ENCODE measurements around the gene ADAM15. TPM values are rescaled to one million over a fixed set of nuclear protein-coding genes. Genes with fewer than 3 reads are reported as not detected.

Gene ADAM15
- total RNA-seq, 1 donor from 2014 or later: 15.7 TPM

DNA sequence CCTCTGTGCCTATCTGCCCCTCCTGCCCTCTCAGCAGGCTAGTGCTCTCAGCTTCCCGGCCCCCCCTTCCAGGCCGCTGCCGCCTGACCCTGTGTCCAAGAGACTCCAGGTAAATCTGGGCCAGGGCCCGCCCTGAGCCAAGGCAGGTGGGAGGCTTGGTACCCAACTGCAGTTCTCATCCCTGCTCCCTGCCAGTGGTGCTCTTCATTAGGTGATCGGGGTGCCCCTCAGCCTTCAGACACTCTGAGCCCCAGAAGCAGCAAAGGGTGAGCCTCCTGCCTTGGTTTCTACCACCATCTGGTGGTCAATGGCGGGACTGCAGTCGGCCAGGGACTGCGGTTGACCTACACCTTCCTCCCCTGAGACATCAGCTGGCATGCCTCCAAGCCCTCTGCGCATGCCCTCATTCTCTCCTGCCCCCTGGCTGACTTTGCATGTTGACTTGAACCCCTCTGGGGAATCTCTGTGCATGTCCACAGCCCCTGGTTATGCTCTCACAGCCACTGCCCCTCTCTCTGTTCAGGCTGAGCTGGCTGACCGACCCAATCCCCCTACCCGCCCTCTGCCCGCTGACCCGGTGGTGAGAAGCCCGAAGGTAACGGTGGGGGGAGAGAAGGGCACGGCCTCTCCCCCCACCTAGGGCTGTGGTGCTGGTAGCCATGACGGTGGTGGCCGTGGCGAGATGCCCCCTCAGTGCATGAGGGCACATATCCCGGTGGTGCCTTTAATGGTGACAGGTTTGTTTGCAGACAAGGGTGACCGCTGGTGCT is 10.4 kb downstream of the ADAM15 start:
- Histone ChIP-seq H3K4me2 (peak overlapping the region; percentile 94), H3K4me3 (peak overlapping the region; percentile 93), H3K79me2 (ENCODE audit: low read depth) (peaks cover 13% of the 10 kb centered on the region), H3K9me3 (ENCODE audit: low read depth) (no peaks in the 10 kb centered on the region), H3K36me3 (no peaks in the 10 kb centered on the region), H3K9ac (no peak overlapping the region), H4K20me1 (ENCODE audit: low read depth) (peaks cover 23% of the 10 kb centered on the region), H3K27ac (no peak overlapping the region), H2AFZ (replicated peaks) (no peak overlapping the region), H3F3A (ENCODE audit: low read depth) (peaks cover 30% of the 10 kb centered on the region), H3K27me3 (peaks cover 7% of the 10 kb centered on the region), H3K4me1 (peaks cover 21% of the 10 kb centered on the region)
- no peak for TF ChIP-seq EZH2phosphoT487 (IDR thresholded peaks at IDR 0.05)
- TF ChIP-seq, protein P1, sequence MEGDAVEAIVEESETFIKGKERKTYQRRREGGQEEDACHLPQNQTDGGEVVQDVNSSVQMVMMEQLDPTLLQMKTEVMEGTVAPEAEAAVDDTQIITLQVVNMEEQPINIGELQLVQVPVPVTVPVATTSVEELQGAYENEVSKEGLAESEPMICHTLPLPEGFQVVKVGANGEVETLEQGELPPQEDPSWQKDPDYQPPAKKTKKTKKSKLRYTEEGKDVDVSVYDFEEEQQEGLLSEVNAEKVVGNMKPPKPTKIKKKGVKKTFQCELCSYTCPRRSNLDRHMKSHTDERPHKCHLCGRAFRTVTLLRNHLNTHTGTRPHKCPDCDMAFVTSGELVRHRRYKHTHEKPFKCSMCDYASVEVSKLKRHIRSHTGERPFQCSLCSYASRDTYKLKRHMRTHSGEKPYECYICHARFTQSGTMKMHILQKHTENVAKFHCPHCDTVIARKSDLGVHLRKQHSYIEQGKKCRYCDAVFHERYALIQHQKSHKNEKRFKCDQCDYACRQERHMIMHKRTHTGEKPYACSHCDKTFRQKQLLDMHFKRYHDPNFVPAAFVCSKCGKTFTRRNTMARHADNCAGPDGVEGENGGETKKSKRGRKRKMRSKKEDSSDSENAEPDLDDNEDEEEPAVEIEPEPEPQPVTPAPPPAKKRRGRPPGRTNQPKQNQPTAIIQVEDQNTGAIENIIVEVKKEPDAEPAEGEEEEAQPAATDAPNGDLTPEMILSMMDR (IDR thresholded peaks at IDR 0.05): peak; percentile 92
- no peak for TF ChIP-seq EZH2 (IDR thresholded peaks at IDR 0.05)
- H3K27ac Mint-ChIP-seq: no peak overlapping the region
- H3K27me3 Mint-ChIP-seq (ENCODE audit: insufficient read depth, low read depth): peaks cover 8% of the 10 kb centered on the region
- peaks cover 2% of the 10 kb centered on the region for H3K9me3 Mint-ChIP-seq
- peak overlapping the region; percentile 77 for H3K4me3 Mint-ChIP-seq
- DNase-seq (ENCODE audit: low spot score): peak; percentile 82
- H3K4me1 Mint-ChIP-seq: peaks cover 33% of the 10 kb centered on the region
- H3K36me3 Mint-ChIP-seq: peaks cover 4% of the 10 kb centered on the region

DNA sequence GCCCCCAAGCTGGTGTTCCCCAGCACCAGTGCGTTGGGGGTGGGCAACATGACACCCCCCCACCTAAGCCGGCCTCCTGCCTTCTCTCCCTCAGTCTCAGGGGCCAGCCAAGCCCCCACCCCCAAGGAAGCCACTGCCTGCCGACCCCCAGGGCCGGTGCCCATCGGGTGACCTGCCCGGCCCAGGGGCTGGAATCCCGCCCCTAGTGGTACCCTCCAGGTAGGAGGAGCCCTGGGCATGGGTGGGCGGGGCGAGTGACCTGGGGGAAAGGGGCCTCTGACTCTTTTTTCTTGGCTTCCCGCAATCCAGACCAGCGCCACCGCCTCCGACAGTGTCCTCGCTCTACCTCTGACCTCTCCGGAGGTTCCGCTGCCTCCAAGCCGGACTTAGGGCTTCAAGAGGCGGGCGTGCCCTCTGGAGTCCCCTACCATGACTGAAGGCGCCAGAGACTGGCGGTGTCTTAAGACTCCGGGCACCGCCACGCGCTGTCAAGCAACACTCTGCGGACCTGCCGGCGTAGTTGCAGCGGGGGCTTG is 11.1 kb downstream of the ADAM15 start:
- Mint-ChIP-seq H3K27ac (peak overlapping the region; percentile 76), H3K4me1 (peaks cover 36% of the 10 kb centered on the region), H3K27me3 (ENCODE audit: insufficient read depth, low read depth) (peaks cover 10% of the 10 kb centered on the region), H3K9me3 (peaks cover 2% of the 10 kb centered on the region), H3K36me3 (peaks cover 9% of the 10 kb centered on the region), H3K4me3 (peak overlapping the region; percentile 87)
- Histone ChIP-seq H4K20me1 (ENCODE audit: low read depth) (peaks cover 27% of the 10 kb centered on the region), H3K36me3 (no peaks in the 10 kb centered on the region), H3K27me3 (peaks cover 7% of the 10 kb centered on the region), H3F3A (ENCODE audit: low read depth) (peaks cover 30% of the 10 kb centered on the region), H3K9ac (no peak overlapping the region), H3K9me3 (ENCODE audit: low read depth) (no peaks in the 10 kb centered on the region), H3K4me1 (peaks cover 21% of the 10 kb centered on the region), H3K27ac (no peak overlapping the region), H3K4me3 (peak overlapping the region; percentile 93), H3K79me2 (ENCODE audit: low read depth) (peaks cover 13% of the 10 kb centered on the region), H3K4me2 (peak overlapping the region; percentile 94), H2AFZ (replicated peaks) (peak overlapping the region; percentile 58)
- DNase-seq (ENCODE audit: low spot score): peak; percentile 85
- TF ChIP-seq, protein P1 (IDR thresholded peaks at IDR 0.05): peak; percentile 27
- TF ChIP-seq EZH2 (IDR thresholded peaks at IDR 0.05) (no peak), EZH2phosphoT487 (IDR thresholded peaks at IDR 0.05) (no peak)

DNA sequence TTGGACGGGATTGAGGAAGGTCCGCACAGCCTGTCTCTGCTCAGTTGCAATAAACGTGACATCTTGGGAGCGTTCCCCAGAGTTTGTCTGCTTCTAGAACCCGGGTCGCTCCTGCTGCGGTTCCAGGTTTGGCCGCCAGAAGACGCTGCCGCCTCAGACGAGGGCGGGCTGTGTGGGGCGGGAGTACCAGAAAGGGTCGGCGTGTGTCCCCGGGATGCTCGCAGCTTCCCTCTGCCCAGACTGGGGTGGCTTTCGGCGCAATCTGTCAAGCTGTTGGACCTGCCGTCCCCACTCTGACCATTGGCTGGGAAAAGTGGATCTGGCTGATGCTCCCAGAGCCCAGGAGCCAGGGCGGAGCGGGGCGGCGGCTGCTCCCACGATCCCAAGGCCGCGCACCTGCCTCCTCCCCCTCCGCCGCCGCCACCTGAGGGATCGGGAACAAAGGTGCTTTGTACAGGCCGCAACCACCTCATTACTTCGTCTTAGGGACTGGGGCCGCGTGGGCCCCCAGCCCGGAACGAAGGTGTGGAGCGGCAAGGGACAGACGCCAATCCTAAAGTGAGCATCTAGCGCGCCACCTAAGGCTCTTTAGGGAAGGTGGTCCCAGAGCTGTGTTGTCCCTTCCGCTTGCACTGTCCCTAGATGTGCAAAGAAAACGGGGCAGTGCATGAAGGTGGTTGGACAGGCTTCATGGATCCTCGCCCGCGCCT is 11.7 kb downstream of the ADAM15 start:
- Histone ChIP-seq H3K9me3 (ENCODE audit: low read depth) (no peaks in the 10 kb centered on the region), H4K20me1 (ENCODE audit: low read depth) (peaks cover 27% of the 10 kb centered on the region), H3K9ac (no peak overlapping the region), H3K27ac (no peak overlapping the region), H3K79me2 (ENCODE audit: low read depth) (peaks cover 13% of the 10 kb centered on the region), H3K36me3 (no peaks in the 10 kb centered on the region), H2AFZ (replicated peaks) (peak overlapping the region; percentile 58), H3K27me3 (peaks cover 7% of the 10 kb centered on the region), H3K4me1 (peaks cover 21% of the 10 kb centered on the region), H3K4me2 (peak overlapping the region; percentile 94), H3K4me3 (peak overlapping the region; percentile 93), H3F3A (ENCODE audit: low read depth) (peaks cover 30% of the 10 kb centered on the region)
- Mint-ChIP-seq H3K4me3 (peak overlapping the region; percentile 87), H3K4me1 (peaks cover 36% of the 10 kb centered on the region), H3K9me3 (peaks cover 2% of the 10 kb centered on the region), H3K27ac (no peak overlapping the region), H3K27me3 (ENCODE audit: insufficient read depth, low read depth) (peaks cover 10% of the 10 kb centered on the region), H3K36me3 (peaks cover 9% of the 10 kb centered on the region)
- TF ChIP-seq EZH2phosphoT487 (IDR thresholded peaks at IDR 0.05) (peak; percentile 17), EZH2 (IDR thresholded peaks at IDR 0.05) (no peak)
- TF ChIP-seq, protein P1 (IDR thresholded peaks at IDR 0.05): peak; percentile 71
- DNase-seq (ENCODE audit: low spot score): peak; percentile 88

All from neural progenitor cell (in vitro differentiated cells).